Chondrocyte (in vitro differentiated cells): Measurements from ENCODE around the gene RAB11FIP4. TPM values are rescaled to one million over a fixed set of nuclear protein-coding genes. Genes with fewer than 3 reads are reported as not detected.

Experiments used
- DNase-seq: peaks from one replicate; pipeline ENCODE4 v3.0.0; 2021; ENCODE audit warnings: mixed read lengths, low spot score
- H3K27ac Mint-ChIP-seq: one replicate; pipeline ENCODE4 v1.8.0; 2021; ENCODE audit warnings: mild to moderate bottlenecking, moderate library complexity, mixed read lengths; ENCODE audit not compliant: unreplicated experiment
- H3K27me3 Mint-ChIP-seq: 2 replicates; pipeline ENCODE4 v1.8.0; 2021; ENCODE audit warnings: low read depth, mixed read lengths
- H3K36me3 Mint-ChIP-seq: 2 replicates; pipeline ENCODE4 v1.8.0; 2021; ENCODE audit warnings: low read depth, mixed read lengths
- H3K4me1 Mint-ChIP-seq: 2 replicates; pipeline ENCODE4 v1.8.0; 2021; ENCODE audit warnings: low read depth, mild to moderate bottlenecking, mixed read lengths
- H3K4me3 Mint-ChIP-seq: one replicate; pipeline ENCODE4 v1.8.0; 2021; ENCODE audit warnings: mild to moderate bottlenecking, moderate library complexity, mixed read lengths; ENCODE audit not compliant: unreplicated experiment
- H3K9me3 Mint-ChIP-seq: 2 replicates; pipeline ENCODE4 v1.8.0; 2021; ENCODE audit warnings: low read depth, mixed read lengths
- total RNA-seq: library from RNA; stranded (reverse); gene quantifications from 3 replicates; pipeline ENCODE4 v1.2.1, GENCODE V29; 2021
- TF ChIP-seq, protein P1 (sequence below): fragments of 200-600 bp; sonication (generic); IDR thresholded peaks from 2 replicates; pipeline ENCODE4 v1.5.0; 2021; ENCODE audit warnings: antibody characterized with exemption, mild to moderate bottlenecking, moderate library complexity

The RAB11FIP4 gene
- total RNA-seq, 1 donor from 2014 or later: 0.30 TPM

DNA sequence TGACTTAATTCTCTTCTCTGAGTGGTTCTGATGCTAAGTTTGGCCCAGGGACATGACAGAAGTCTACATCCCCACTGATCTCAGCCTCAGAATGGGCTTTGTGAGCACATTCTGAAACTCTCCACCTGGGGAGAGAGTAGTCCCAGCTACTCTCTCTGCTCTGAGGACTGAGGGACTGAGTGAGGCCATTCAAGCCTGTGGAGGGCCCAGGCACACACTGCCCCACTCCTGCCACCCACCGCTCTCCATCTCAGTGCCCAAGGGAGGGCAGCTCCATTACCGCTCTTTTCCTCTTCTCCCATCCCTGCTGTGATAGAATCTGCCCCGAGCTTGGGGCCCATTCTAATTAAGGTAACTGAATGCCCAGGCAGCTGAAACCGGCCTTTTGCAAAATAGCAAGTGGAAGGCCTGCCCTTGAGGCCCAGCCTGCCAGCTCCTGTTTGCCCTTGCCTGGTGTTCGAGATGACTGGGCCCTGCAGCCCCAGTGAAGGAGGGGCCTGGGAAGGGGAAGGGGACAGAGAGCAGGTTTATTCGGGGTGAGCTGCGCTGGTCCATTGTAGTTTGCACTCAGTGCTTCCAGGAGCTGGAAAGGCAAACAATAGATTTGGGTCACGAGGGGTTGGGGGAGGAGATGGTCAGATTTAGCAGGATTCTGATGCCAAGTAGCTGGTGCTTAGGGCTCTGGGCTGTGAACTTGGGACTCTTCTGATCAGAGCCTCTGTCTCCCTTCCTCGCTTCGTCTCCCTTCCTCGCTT is 76.2 kb downstream of the RAB11FIP4 start:
- no peak for DNase-seq
- Mint-ChIP-seq H3K4me3 (no peak overlapping the region), H3K27ac (no peak overlapping the region), H3K36me3 (peaks cover 2% of the 10 kb centered on the region), H3K27me3 (peaks cover 9% of the 10 kb centered on the region), H3K9me3 (no peaks in the 10 kb centered on the region), H3K4me1 (peaks cover 2% of the 10 kb centered on the region)
- TF ChIP-seq, protein P1, sequence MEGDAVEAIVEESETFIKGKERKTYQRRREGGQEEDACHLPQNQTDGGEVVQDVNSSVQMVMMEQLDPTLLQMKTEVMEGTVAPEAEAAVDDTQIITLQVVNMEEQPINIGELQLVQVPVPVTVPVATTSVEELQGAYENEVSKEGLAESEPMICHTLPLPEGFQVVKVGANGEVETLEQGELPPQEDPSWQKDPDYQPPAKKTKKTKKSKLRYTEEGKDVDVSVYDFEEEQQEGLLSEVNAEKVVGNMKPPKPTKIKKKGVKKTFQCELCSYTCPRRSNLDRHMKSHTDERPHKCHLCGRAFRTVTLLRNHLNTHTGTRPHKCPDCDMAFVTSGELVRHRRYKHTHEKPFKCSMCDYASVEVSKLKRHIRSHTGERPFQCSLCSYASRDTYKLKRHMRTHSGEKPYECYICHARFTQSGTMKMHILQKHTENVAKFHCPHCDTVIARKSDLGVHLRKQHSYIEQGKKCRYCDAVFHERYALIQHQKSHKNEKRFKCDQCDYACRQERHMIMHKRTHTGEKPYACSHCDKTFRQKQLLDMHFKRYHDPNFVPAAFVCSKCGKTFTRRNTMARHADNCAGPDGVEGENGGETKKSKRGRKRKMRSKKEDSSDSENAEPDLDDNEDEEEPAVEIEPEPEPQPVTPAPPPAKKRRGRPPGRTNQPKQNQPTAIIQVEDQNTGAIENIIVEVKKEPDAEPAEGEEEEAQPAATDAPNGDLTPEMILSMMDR: no peak

DNA sequence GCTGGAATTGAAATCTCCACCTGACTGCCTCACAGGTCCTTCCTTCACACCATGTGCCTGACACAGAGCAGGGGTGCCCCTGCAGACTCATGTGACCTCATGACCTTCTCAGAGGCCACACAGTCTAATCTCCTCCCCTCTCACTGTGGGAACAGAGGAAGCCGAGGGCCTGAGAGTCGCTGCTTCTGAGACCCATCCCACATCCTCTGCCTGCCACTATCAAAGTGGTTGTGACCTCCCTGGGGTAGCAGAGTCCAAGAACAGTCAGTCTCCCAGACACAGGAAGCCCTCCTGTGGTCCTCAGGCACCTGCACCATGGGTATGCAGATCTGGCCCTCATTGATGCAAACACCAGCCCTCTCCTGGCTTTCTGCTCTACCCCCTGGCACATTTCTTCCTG is 78.5 kb downstream of the RAB11FIP4 start:
- Mint-ChIP-seq H3K9me3 (no peaks in the 10 kb centered on the region), H3K36me3 (peaks cover 2% of the 10 kb centered on the region), H3K27ac (no peak overlapping the region), H3K4me3 (no peak overlapping the region), H3K27me3 (peaks cover 26% of the 10 kb centered on the region), H3K4me1 (peaks cover 2% of the 10 kb centered on the region)
- no peak for DNase-seq
- TF ChIP-seq, protein P1: no peak

- no peak overlapping the region for H3K27ac Mint-ChIP-seq
- H3K4me3 Mint-ChIP-seq: no peak overlapping the region
- no peaks in the 10 kb centered on the region for H3K9me3 Mint-ChIP-seq
- no peak for DNase-seq
- peaks cover 2% of the 10 kb centered on the region for H3K4me1 Mint-ChIP-seq
- TF ChIP-seq, protein P1: no peak
- peaks cover 30% of the 10 kb centered on the region for H3K27me3 Mint-ChIP-seq
- peaks cover 2% of the 10 kb centered on the region for H3K36me3 Mint-ChIP-seq
Observed at GRCh38 chr17:31470592-31470991, 79.1 kb downstream of the RAB11FIP4 start.

- H3K27ac Mint-ChIP-seq: no peak overlapping the region
- TF ChIP-seq, protein P1: no peak
- peaks cover 2% of the 10 kb centered on the region for H3K36me3 Mint-ChIP-seq
- no peaks in the 10 kb centered on the region for H3K9me3 Mint-ChIP-seq
- DNase-seq: no peak
- H3K4me3 Mint-ChIP-seq: no peak overlapping the region
- H3K4me1 Mint-ChIP-seq: peaks cover 2% of the 10 kb centered on the region
- H3K27me3 Mint-ChIP-seq: peaks cover 32% of the 10 kb centered on the region
Observed at GRCh38 chr17:31472137-31472536, 80.7 kb downstream of the RAB11FIP4 start.

- no peak overlapping the region for H3K4me3 Mint-ChIP-seq
- peaks cover 37% of the 10 kb centered on the region for H3K27me3 Mint-ChIP-seq
- no peak overlapping the region for H3K27ac Mint-ChIP-seq
- H3K36me3 Mint-ChIP-seq: peaks cover 2% of the 10 kb centered on the region
- peaks cover 2% of the 10 kb centered on the region for H3K4me1 Mint-ChIP-seq
- H3K9me3 Mint-ChIP-seq: no peaks in the 10 kb centered on the region
- no peak for DNase-seq
- TF ChIP-seq, protein P1: no peak
Observed at GRCh38 chr17:31475378-31476162, 84.1 kb downstream of the RAB11FIP4 start.
